Activated naive CD4-positive, alpha-beta T cell treated with anti-CD3 and anti-CD28 coated beads, Interleukin-2, amount 10 ng/mL, durations not matched to agents 7 days and 5 days (primary cell): ENCODE results near the gene TRIM45.
"Not testable (repeated sequence)": the region's sequence is repeated elsewhere in the genome, so short reads cannot be mapped to it uniquely, and the experiment has no call there.

Experiments
- CTCF ChIA-PET: fragments of 350-600 bp; sonication (Branson Sonifier 250); formaldehyde crosslinking; loops from one replicate; lab custom pipeline; 2021; ENCODE audit warnings: antibody characterized with exemption; lab: Charles Lee
- DNase-seq: peaks from one replicate; pipeline ENCODE4 v3.0.0-alpha.2; 2020
- H3K27ac Mint-ChIP-seq: one replicate; pipeline ENCODE4 v1.8.0; 2021; ENCODE audit warnings: mild to moderate bottlenecking, moderate library complexity, mixed read lengths
- H3K27me3 Mint-ChIP-seq: one replicate; pipeline ENCODE4 v1.8.0; 2021; ENCODE audit warnings: mild to moderate bottlenecking, mixed read lengths
- H3K36me3 Mint-ChIP-seq: one replicate; pipeline ENCODE4 v1.8.0; 2021; ENCODE audit warnings: mixed read lengths
- H3K4me1 Mint-ChIP-seq: one replicate; pipeline ENCODE4 v1.8.0; 2021; ENCODE audit warnings: mixed read lengths
- H3K4me3 Mint-ChIP-seq: one replicate; pipeline ENCODE4 v1.8.0; 2021; ENCODE audit warnings: mild to moderate bottlenecking, moderate library complexity, mixed read lengths
- H3K9me3 Mint-ChIP-seq: one replicate; pipeline ENCODE4 v1.8.0; 2021; ENCODE audit warnings: mixed read lengths

TRIM45 gene

GRCh38 chr1:117121589-117122329 lies at the start of gene TRIM45:
TSS of gene TRIM45 (minus strand) at chr1:117121749. CDS start at chr1:117121201, 548 bp downstream.
- Mint-ChIP-seq H3K27ac (peak within 1 kb of the TSS; percentile 3), H3K36me3 (no peaks in the 10 kb centered on the region), H3K4me1 (peaks cover 5% of the 10 kb centered on the region), H3K9me3 (no peaks in the 10 kb centered on the region), H3K27me3 (peaks cover 30% of the 10 kb centered on the region), H3K4me3 (peak within 1 kb of the TSS; percentile 78)
- CTCF ChIA-PET, result interaction anchor here (0.7 to 1.7 kb wide), 4 partner anchors 8 to 55 kb away, joined by 4 to 8 read pairs (median 4); no protein-coding TSS in a partner anchor
- peak; percentile 90 for DNase-seq

GRCh38 chr1:117169871-117170596 lies 48.5 kb upstream of the TRIM45 start:
- H3K27me3 Mint-ChIP-seq, result peaks cover 14% of the 10 kb centered on the region
- H3K36me3 Mint-ChIP-seq, result no peaks in the 10 kb centered on the region
- CTCF ChIA-PET, result no interaction called here
- no peak for DNase-seq
- no peak overlapping the region for H3K4me3 Mint-ChIP-seq
- no peaks in the 10 kb centered on the region for H3K4me1 Mint-ChIP-seq
- H3K27ac Mint-ChIP-seq, result no peak overlapping the region
- H3K9me3 Mint-ChIP-seq, result no peaks in the 10 kb centered on the region

GRCh38 chr1:117167402-117167801 lies 45.9 kb upstream of the TRIM45 start:
- no peaks in the 10 kb centered on the region for H3K36me3 Mint-ChIP-seq
- no peak overlapping the region for H3K27ac Mint-ChIP-seq
- H3K4me1 Mint-ChIP-seq, result no peaks in the 10 kb centered on the region
- H3K9me3 Mint-ChIP-seq, result no peaks in the 10 kb centered on the region
- peaks cover 17% of the 10 kb centered on the region for H3K27me3 Mint-ChIP-seq
- no peak overlapping the region for H3K4me3 Mint-ChIP-seq
- CTCF ChIA-PET, result no interaction called here
- no peak for DNase-seq

GRCh38 chr1:117166076-117166475 lies 44.5 kb upstream of the TRIM45 start:
- CTCF ChIA-PET, result no interaction called here
- DNase-seq, result no peak
- Mint-ChIP-seq H3K4me1 (no peaks in the 10 kb centered on the region), H3K27ac (no peak overlapping the region), H3K9me3 (no peaks in the 10 kb centered on the region), H3K36me3 (no peaks in the 10 kb centered on the region), H3K4me3 (no peak overlapping the region), H3K27me3 (peaks cover 17% of the 10 kb centered on the region)

GRCh38 chr1:117164209-117164608 lies 42.7 kb upstream of the TRIM45 start:
- Mint-ChIP-seq H3K27me3 (peaks cover 24% of the 10 kb centered on the region), H3K9me3 (no peaks in the 10 kb centered on the region), H3K27ac (no peak overlapping the region), H3K36me3 (no peaks in the 10 kb centered on the region), H3K4me3 (no peak overlapping the region), H3K4me1 (no peaks in the 10 kb centered on the region)
- DNase-seq, result no peak
- CTCF ChIA-PET, result no interaction called here

- no peak for DNase-seq
- CTCF ChIA-PET, result no interaction called here
- Mint-ChIP-seq H3K27ac (no peak overlapping the region), H3K4me3 (no peak overlapping the region), H3K9me3 (no peaks in the 10 kb centered on the region), H3K27me3 (peaks cover 22% of the 10 kb centered on the region), H3K4me1 (no peaks in the 10 kb centered on the region), H3K36me3 (no peaks in the 10 kb centered on the region)
These were observed 41.3 kb upstream of the TRIM45 start for GRCh38 chr1:117162816-117163215.

- H3K36me3 Mint-ChIP-seq, result no peaks in the 10 kb centered on the region
- H3K4me3 Mint-ChIP-seq, result no peak overlapping the region
- no peaks in the 10 kb centered on the region for H3K9me3 Mint-ChIP-seq
- H3K27me3 Mint-ChIP-seq, result peaks cover 20% of the 10 kb centered on the region
- CTCF ChIA-PET, result no interaction called here
- H3K27ac Mint-ChIP-seq, result no peak overlapping the region
- DNase-seq, result no peak
- no peaks in the 10 kb centered on the region for H3K4me1 Mint-ChIP-seq
These were observed 40.3 kb upstream of the TRIM45 start for GRCh38 chr1:117161887-117162286.

GRCh38 chr1:117151305-117151704 lies 29.8 kb upstream of the TRIM45 start:
- H3K36me3 Mint-ChIP-seq, H3K9me3 Mint-ChIP-seq: not testable (repeated sequence)

GRCh38 chr1:117150316-117150715 lies 28.8 kb upstream of the TRIM45 start:
- H3K27ac Mint-ChIP-seq, result no peak overlapping the region
- CTCF ChIA-PET, result no interaction called here
- peaks cover 10% of the 10 kb centered on the region for H3K27me3 Mint-ChIP-seq
- no peaks in the 10 kb centered on the region for H3K4me1 Mint-ChIP-seq
- peaks cover 6% of the 10 kb centered on the region for H3K9me3 Mint-ChIP-seq
- no peak for DNase-seq
- peaks cover 2% of the 10 kb centered on the region for H3K36me3 Mint-ChIP-seq
- H3K4me3 Mint-ChIP-seq, result no peak overlapping the region

More at GRCh38 chr1:117151305-117151704, 29.8 kb upstream of the TRIM45 start:
- DNase-seq, H3K27ac Mint-ChIP-seq, CTCF ChIA-PET, H3K4me1 Mint-ChIP-seq, H3K4me3 Mint-ChIP-seq, H3K27me3 Mint-ChIP-seq: not testable (repeated sequence)

- Mint-ChIP-seq H3K4me1 (no peaks in the 10 kb centered on the region), H3K4me3 (no peak overlapping the region), H3K27me3 (peaks cover 10% of the 10 kb centered on the region), H3K36me3 (peaks cover 2% of the 10 kb centered on the region), H3K27ac (no peak overlapping the region), H3K9me3 (peaks cover 6% of the 10 kb centered on the region)
- DNase-seq, result no peak
- CTCF ChIA-PET, result no interaction called here
These were observed 26.5 kb upstream of the TRIM45 start for GRCh38 chr1:117147856-117148588.

- H3K4me3 Mint-ChIP-seq, result no peak overlapping the region
- DNase-seq, result no peak
- CTCF ChIA-PET, result no interaction called here
- H3K27ac Mint-ChIP-seq, result no peak overlapping the region
- peaks cover 2% of the 10 kb centered on the region for H3K36me3 Mint-ChIP-seq
- H3K27me3 Mint-ChIP-seq, result peaks cover 10% of the 10 kb centered on the region
- no peaks in the 10 kb centered on the region for H3K4me1 Mint-ChIP-seq
- peaks cover 6% of the 10 kb centered on the region for H3K9me3 Mint-ChIP-seq
These were observed 25.8 kb upstream of the TRIM45 start for GRCh38 chr1:117147341-117147831.

- Mint-ChIP-seq H3K4me3 (no peak overlapping the region), H3K27me3 (peaks cover 10% of the 10 kb centered on the region), H3K4me1 (no peaks in the 10 kb centered on the region), H3K9me3 (peaks cover 4% of the 10 kb centered on the region), H3K36me3 (peaks cover 2% of the 10 kb centered on the region), H3K27ac (no peak overlapping the region)
- no peak for DNase-seq
- CTCF ChIA-PET, result no interaction called here
These were observed 25.2 kb upstream of the TRIM45 start for GRCh38 chr1:117146575-117147340.

GRCh38 chr1:117146072-117146471 lies 24.5 kb upstream of the TRIM45 start:
- H3K36me3 Mint-ChIP-seq, result no peaks in the 10 kb centered on the region
- no peak for DNase-seq
- no peaks in the 10 kb centered on the region for H3K9me3 Mint-ChIP-seq
- no peaks in the 10 kb centered on the region for H3K4me1 Mint-ChIP-seq
- H3K27me3 Mint-ChIP-seq, result peaks cover 10% of the 10 kb centered on the region
- CTCF ChIA-PET, result no interaction called here
- no peak overlapping the region for H3K27ac Mint-ChIP-seq
- H3K4me3 Mint-ChIP-seq, result no peak overlapping the region

- CTCF ChIA-PET, result no interaction called here
- no peak for DNase-seq
- Mint-ChIP-seq H3K4me3 (no peak overlapping the region), H3K9me3 (no peaks in the 10 kb centered on the region), H3K36me3 (no peaks in the 10 kb centered on the region), H3K27ac (no peak overlapping the region), H3K4me1 (no peaks in the 10 kb centered on the region), H3K27me3 (peaks cover 6% of the 10 kb centered on the region)
These were observed 22.3 kb upstream of the TRIM45 start for GRCh38 chr1:117143871-117144270.
